GM12872 (cell line): ENCODE results near the gene EDEM1.

Experiments
- CTCF ChIP-seq: IDR thresholded peaks from 3 replicates; pipeline ENCODE4 v1.5.1; 2011; ENCODE audit warnings: low read depth, mild to moderate bottlenecking, low read length, moderate library complexity; ENCODE audit not compliant: insufficient read depth

The EDEM1 gene

GRCh38 chr3:5181469-5182141, 5.9 kb upstream of the EDEM1 start:
- no peak for TF ChIP-seq CTCF

- 0 out of 3 replicates have a peak, but pooled peaks have one; percentile 14 for TF ChIP-seq CTCF
These were observed 3.0 kb upstream of the EDEM1 start for GRCh38 chr3:5184499-5184898.

DNA sequence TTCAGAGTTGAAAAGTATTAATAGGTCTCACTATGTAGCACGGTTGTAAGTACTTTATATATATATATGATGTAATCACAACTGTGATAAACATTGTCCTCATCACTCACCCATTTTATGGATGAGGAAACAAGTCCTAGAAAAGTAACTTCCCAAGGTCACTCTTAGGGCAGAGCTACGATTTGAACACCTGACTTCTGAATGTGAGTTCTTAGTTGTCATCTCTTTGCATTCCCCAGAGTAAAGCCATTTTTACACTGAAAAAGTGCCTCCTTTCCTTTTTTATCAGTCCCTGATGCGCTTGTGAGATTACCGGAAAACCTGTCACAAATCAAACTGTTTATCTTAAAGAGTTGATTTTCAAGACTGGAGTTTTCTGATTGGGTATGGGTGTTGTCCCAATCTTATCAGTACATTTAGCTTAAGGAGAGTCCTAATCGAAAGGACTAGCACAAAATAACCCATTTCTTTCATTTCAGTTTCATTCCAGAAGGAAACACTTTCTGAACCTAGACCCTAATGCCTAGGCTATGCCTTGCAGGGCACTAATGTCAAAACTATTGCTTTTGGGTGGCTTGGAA, 2.3 kb upstream of the EDEM1 start:
- no peak for TF ChIP-seq CTCF

DNA sequence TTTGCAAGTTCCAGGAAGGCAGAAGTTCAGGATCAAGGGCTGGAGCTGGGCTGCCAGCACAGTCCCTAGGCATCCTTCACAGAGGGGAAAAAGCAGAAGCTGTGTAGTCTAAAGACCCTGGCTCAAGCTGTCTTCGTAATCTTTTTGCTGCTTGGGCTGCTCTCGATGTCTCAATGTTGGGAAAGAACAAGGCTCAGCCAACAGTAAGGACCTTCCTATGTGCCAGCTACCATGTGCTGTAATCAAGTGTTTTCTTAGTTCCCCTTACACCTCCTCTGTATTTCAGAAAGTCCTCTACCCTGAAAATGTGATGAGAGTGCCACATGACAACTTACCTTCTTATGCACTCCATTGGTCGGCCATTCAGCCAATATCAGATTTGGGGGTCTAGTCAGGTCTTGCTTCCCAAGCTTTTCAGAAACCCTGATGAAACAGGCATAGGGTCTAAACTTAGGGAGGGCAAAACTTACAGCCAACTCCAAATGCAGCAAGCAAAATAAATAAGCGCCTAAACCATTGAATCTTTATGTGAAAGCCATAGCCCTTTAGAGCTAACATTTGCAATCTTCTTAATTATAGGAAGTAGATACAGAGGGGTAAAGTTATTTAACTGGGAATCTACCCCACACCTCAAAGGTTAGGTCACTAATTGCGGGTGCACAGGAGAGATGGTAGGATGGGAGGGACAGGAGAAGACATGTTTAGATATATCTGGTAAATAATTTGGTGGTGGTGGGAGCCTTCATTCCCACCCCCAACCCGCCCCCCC, 1.2 kb upstream of the EDEM1 start:
- no peak for TF ChIP-seq CTCF

- no peak for TF ChIP-seq CTCF
These were observed 700 bp upstream of the EDEM1 start for GRCh38 chr3:5186858-5187155.

DNA sequence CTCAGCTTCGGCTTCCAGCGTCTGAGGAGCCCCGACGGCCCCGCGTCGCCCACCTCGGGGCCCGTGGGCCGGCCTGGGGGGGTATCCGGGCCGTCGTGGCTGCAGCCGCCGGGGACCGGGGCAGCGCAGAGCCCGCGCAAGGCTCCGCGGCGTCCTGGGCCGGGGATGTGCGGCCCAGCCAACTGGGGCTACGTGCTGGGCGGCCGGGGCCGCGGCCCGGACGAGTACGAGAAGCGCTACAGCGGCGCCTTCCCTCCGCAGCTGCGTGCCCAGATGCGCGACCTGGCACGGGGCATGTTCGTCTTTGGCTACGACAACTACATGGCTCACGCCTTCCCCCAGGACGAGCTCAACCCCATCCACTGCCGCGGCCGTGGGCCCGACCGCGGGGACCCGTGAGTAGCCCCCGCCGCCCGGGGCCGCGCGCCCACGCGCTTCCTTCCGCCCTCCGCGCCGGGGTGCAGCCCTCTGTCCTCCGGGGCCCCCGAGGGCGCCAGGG, 462 bp downstream of the EDEM1 start:
- TF ChIP-seq CTCF, result no peak

DNA sequence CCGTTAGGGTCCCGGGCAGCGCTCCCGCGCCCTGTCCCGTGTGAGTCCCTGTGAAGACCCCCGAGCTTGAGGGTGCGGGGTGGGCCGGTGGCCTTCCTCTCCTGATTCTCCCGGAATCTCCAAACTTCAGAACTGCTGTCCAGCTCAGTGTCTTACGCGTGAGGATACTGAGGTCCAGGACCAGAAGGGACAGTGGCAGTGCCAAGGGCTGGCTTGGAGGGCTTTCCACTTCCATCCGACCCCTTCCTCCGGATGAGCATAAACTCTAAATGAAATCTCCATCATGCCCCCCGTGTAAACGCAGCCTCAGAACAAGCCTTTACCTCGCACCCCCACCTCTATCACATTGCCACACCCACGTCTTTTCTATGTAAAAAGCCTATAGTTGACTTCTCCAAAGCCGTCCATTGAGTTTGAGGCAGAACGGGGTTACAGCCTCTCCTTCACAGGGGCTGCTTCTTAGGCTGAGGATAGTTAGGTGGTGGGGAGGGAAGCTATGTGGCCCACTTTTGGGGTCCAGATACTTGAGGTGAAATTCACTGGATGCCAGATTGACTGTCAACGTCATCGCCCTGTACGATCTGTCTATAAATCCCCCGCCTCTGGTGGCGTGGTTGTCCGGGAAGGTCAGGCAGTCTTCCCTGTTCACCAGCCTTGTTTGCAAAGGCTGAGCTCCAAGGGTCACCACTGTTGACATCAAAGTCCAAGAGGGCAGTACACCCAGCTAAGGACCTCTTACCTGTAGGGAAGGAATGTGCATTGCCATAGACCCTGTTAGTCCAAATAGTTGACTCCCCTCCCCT, 1.1 kb downstream of the EDEM1 start:
- TF ChIP-seq CTCF, result no peak
